ENCODE data around the gene RPS3A. TPM values are rescaled to one million over a fixed set of nuclear protein-coding genes. Genes with fewer than 3 reads are reported as not detected.
A peak's percentile ranks its signal among the peaks of the same experiment; 100 is the strongest.

Gene RPS3A
- total and polyA plus RNA-seq, 2 of the 13 experiments (the other 11 are each of a cell fraction or from before 2014, with no cell fraction given), result 3,332 to 3,626 TPM

- TF ChIP-seq YEATS4 (CRISPR knock-in tag; IDR thresholded peaks at IDR 0.05; ENCODE audit: borderline replicate concordance) (peak; percentile 28; the same call in 1 of the 2 replicates), ERF (CRISPR knock-in tag; IDR thresholded peaks at IDR 0.05) (peak; percentile 78), ZNF691 (CRISPR knock-in tag; IDR thresholded peaks at IDR 0.05; ENCODE audit: borderline replicate concordance, low read depth) (peak; percentile 64; the same call in 1 of the 2 replicates), CBX1 (IDR thresholded peaks at IDR 0.05; ENCODE audit: low read depth) (peak; percentile 85), ZBTB3 (CRISPR knock-in tag; IDR thresholded peaks at IDR 0.05; ENCODE audit: borderline replicate concordance, low read depth) (peak; percentile 90; the same call in 1 of the 2 replicates), ZNF605 (CRISPR knock-in tag; IDR thresholded peaks at IDR 0.05) (0 out of 2 replicates have a peak, but pooled peaks have one; percentile 34), ZNF264 (CRISPR knock-in tag; IDR thresholded peaks at IDR 0.05) (peak; percentile 61; the same call in 1 of the 2 replicates), ZNF772 (CRISPR knock-in tag; IDR thresholded peaks at IDR 0.05) (0 out of 2 replicates have a peak, but pooled peaks have one; percentile 29), FOXA1 (IDR thresholded peaks at IDR 0.05) (peak; percentile 80), FOXA1 (CRISPR knock-in tag; IDR thresholded peaks at IDR 0.05) (peak; percentile 91), ZNF329 (CRISPR knock-in tag; IDR thresholded peaks at IDR 0.05; ENCODE audit: low read depth) (0 out of 2 replicates have a peak, but pooled peaks have one; percentile 51), NFE2L2 (IDR thresholded peaks at IDR 0.05; ENCODE audit: low read length) (no peak), PLSCR1 (CRISPR knock-in tag; IDR thresholded peaks at IDR 0.05; ENCODE audit: borderline replicate concordance) (no peak), NFRKB (IDR thresholded peaks at IDR 0.05) (no peak), ELK4 (CRISPR knock-in tag; IDR thresholded peaks at IDR 0.05; ENCODE audit: borderline replicate concordance) (no peak), RBAK (CRISPR knock-in tag; IDR thresholded peaks at IDR 0.05) (peak; percentile 93), ZNF788 (CRISPR knock-in tag; IDR thresholded peaks at IDR 0.05; ENCODE audit: borderline replicate concordance) (peak; percentile 34; the same call in 1 of the 2 replicates), THAP11 (CRISPR knock-in tag; IDR thresholded peaks at IDR 0.05) (peak; percentile 15; the same call in 1 of the 2 replicates), HNF4A (CRISPR knock-in tag; IDR thresholded peaks at IDR 0.05) (peak; percentile 80), HDAC6 (IDR thresholded peaks at IDR 0.05; ENCODE audit: low read depth, low read length) (no peak), PAWR (CRISPR knock-in tag; IDR thresholded peaks at IDR 0.05; ENCODE audit: borderline replicate concordance) (no peak), ZUFSP (CRISPR knock-in tag; IDR thresholded peaks at IDR 0.05; ENCODE audit: borderline replicate concordance) (no peak), HOMEZ (CRISPR knock-in tag; IDR thresholded peaks at IDR 0.05; ENCODE audit: low read depth) (peak; percentile 85; the same call in 1 of the 2 replicates), IRF2 (CRISPR knock-in tag; IDR thresholded peaks at IDR 0.05) (peak; percentile 62), KAT7 (CRISPR knock-in tag; IDR thresholded peaks at IDR 0.05; ENCODE audit: borderline replicate concordance) (0 out of 2 replicates have a peak, but pooled peaks have one; percentile 64), ZNF224 (CRISPR knock-in tag; IDR thresholded peaks at IDR 0.05) (0 out of 2 replicates have a peak, but pooled peaks have one; percentile 60), SP140L (CRISPR knock-in tag; IDR thresholded peaks at IDR 0.05; ENCODE audit: borderline replicate concordance) (no peak)
Measured at GRCh38 chr4:151094290-151094751, 5.1 kb upstream of the RPS3A start (continued).
